SK-N-SH (cell line): ENCODE results near the gene FAM184B.
"Not testable (repeated sequence)": the region's sequence is repeated elsewhere in the genome, so short reads cannot be mapped to it uniquely, and the experiment has no call there.

Experiments
- EP300 ChIP-seq, 2 experiments: IDR thresholded peaks; 2 replicates each; pipeline versions ENCODE4 v1.4.0 to v1.6.1; 2012; ENCODE audit warnings: borderline replicate concordance in 1 of 2, low read depth in 1 of 2, low read length in 1 of 2
- MXI1 ChIP-seq: IDR thresholded peaks from 2 replicates; pipeline ENCODE4 v1.6.1; 2012; ENCODE audit warnings: mild to moderate bottlenecking, low read depth, low read length, improper control_type of control experiment
- PBX3 ChIP-seq: IDR thresholded peaks from 2 replicates; pipeline ENCODE4; 2012
- RAD21 ChIP-seq: IDR thresholded peaks from 2 replicates; pipeline ENCODE4 v1.6.1; 2012; ENCODE audit warnings: mild to moderate bottlenecking, low read length
- TAF1 ChIP-seq: IDR thresholded peaks from 2 replicates; pipeline ENCODE4 v1.6.1; 2012; ENCODE audit warnings: low read depth, mild to moderate bottlenecking, low read length, moderate library complexity, borderline replicate concordance
- TF ChIP-seq, protein P1 (sequence below): fragments of 200-600 bp; sonication (generic); IDR thresholded peaks from 2 replicates; pipeline ENCODE4 v1.6.1; 2017; ENCODE audit warnings: antibody characterized with exemption, mild to moderate bottlenecking, moderate library complexity

DNA sequence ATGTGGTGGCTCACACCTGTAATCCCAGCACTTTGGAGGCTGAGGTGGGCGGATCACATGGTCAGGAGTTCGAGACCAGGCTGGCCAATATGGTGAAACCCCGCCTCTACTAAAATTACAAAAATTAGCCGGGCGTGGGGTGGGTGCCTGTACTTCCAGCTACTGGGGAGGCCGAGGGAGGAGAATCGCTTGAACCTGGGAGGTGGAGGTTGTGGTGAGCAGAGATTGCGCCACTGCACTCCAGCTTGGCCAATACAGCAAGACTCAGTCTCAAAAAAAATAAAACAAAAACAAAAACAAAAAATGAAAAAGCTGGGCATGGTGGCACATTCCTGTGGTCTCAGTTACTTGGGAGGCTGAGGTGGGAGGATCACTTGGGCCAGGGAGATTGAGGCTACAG is 70.2 kb downstream of the FAM184B start:
- TF ChIP-seq MXI1; RAD21; PBX3; TAF1; EP300 (IDR thresholded peaks at IDR 0.05; ENCODE audit: borderline replicate concordance in 1 of 2, low read depth in 1 of 2, low read length in 1 of 2): not testable (repeated sequence)
- TF ChIP-seq, protein P1, sequence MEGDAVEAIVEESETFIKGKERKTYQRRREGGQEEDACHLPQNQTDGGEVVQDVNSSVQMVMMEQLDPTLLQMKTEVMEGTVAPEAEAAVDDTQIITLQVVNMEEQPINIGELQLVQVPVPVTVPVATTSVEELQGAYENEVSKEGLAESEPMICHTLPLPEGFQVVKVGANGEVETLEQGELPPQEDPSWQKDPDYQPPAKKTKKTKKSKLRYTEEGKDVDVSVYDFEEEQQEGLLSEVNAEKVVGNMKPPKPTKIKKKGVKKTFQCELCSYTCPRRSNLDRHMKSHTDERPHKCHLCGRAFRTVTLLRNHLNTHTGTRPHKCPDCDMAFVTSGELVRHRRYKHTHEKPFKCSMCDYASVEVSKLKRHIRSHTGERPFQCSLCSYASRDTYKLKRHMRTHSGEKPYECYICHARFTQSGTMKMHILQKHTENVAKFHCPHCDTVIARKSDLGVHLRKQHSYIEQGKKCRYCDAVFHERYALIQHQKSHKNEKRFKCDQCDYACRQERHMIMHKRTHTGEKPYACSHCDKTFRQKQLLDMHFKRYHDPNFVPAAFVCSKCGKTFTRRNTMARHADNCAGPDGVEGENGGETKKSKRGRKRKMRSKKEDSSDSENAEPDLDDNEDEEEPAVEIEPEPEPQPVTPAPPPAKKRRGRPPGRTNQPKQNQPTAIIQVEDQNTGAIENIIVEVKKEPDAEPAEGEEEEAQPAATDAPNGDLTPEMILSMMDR: not testable (repeated sequence)
